DND-41 (cell line): ENCODE results near the gene AP5M1.

Experiments
- CTCF ChIP-seq: IDR thresholded peaks from 2 replicates; pipeline ENCODE4 v1.5.1; 2012; ENCODE audit warnings: borderline replicate concordance, low read length, moderate library complexity, mild to moderate bottlenecking; ENCODE audit not compliant: poor library complexity, severe bottlenecking; ENCODE audit errors: extremely low read depth
- EZH2 ChIP-seq: IDR thresholded peaks from 3 replicates; pipeline ENCODE4 v1.6.1; 2012; ENCODE audit warnings: borderline replicate concordance, low read depth, mild to moderate bottlenecking, moderate library complexity, low read length, inconsistent platforms; ENCODE audit not compliant: severe bottlenecking

DNA sequence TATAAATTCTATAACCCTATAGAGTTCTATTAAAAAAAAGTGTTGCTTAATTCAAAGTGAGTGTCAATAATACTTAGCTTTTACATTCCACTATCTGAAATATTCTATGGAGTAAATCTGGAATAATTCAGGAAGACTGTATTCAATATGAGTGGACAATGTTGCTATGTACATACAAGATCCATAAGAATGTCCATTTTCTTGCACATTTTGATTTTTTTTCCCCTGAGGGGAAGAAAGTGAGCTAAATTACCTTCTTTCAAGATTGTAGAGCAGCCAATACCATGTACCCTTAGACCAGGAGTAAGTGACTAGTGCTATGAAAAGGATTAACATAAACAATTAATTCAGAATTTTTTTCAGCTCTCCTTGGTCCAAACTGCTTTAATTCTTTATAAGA is 25.5 kb upstream of the AP5M1 start:
- no peak for TF ChIP-seq CTCF
- no peak for TF ChIP-seq EZH2
